ENCODE results near the gene MXD1.

GRCh38 chr2:69890881-69891280, 24.0 kb upstream of the MXD1 start:
- TF ChIP-seq CBFB (CRISPR knock-in tag; IDR thresholded peaks at IDR 0.05; ENCODE audit: low read depth) (no peak), E2F5 (CRISPR knock-in tag; IDR thresholded peaks at IDR 0.05) (no peak), ATF6 (CRISPR knock-in tag; IDR thresholded peaks at IDR 0.05) (no peak), CTCF (IDR thresholded peaks at IDR 0.05) (no peak), SP1 (CRISPR knock-in tag; conservative IDR thresholded peaks at IDR 0.05) (no peak), FOXP1 (CRISPR knock-in tag; IDR thresholded peaks at IDR 0.05; ENCODE audit: borderline replicate concordance) (no peak), KAT7 (CRISPR knock-in tag; IDR thresholded peaks at IDR 0.05; ENCODE audit: borderline replicate concordance) (no peak), ZBTB21 (CRISPR knock-in tag; IDR thresholded peaks at IDR 0.05; ENCODE audit: borderline replicate concordance) (no peak), FOXP4 (CRISPR knock-in tag; IDR thresholded peaks at IDR 0.05) (no peak)

Measured in WTC11 (cell line).